Heart left ventricle (tissue), 13 donors: Measurements from ENCODE around the gene GPC6.

Experiments
- CTCF ChIP-seq, 12 donors: fragments of 200-600 bp; sonication (generic) in 4 of 12; IDR thresholded peaks; one replicate each; pipeline versions ENCODE4 v1.5.0 to v1.8.0; 2018 to 2022; ENCODE audit warnings: antibody characterized with exemption in 12 of 12, mild to moderate bottlenecking in 5 of 12
- POLR2A ChIP-seq, 2 donors: fragments of 450-650 bp; IDR thresholded peaks; one replicate each; pipeline ENCODE4 v1.6.1; 2017; ENCODE audit warnings: antibody characterized with exemption in 2 of 2, mild to moderate bottlenecking in 2 of 2, moderate library complexity in 2 of 2
- donor health status: ischemic (EF 13 %, LVEDD 7.1; RV severe dilation, severe dysfunction).
- donor health status: DM: no; HTN: yes; CAD: no.
- donor health status: DM: no; HTN: no; CAD: no.
- donor health status: ischemic (EF 25% LVEDD 6.9; RV normal size, moderate dysfunction).
- donor health status: ischemic (EF 25% LVEDD 5.7; RV mildly dilated, moderate dysfunction).
- donor health status: ischemic (EF 35%, LVEDD 5.7; RV mildly dilated, moderate dysfunction).
- donor health status: nonischemic (EF 11% LVEDD 7.7; RV severe dilation, severe dysfunction).
- donor health status: DM: yes; HTN: yes; CAD: no.
- donor health status: PGD.
- donor health status: ischemic (EF 29% LVEDD 5.4; RV normal size, mild dysfunction).
- donor health status: nonischemic (EF 23%, LVEDD 6.1; RV moderate dilation, normal function).

GRCh38 chr13:94254737-94255136 is 1028.1 kb downstream of the GPC6 start:
- TF ChIP-seq CTCF (IDR thresholded peaks at IDR 0.05) (no peak), POLR2A (IDR thresholded peaks at IDR 0.05) (no peak)
